Measurements from ENCODE around the gene THEM5.

Gene THEM5

DNA sequence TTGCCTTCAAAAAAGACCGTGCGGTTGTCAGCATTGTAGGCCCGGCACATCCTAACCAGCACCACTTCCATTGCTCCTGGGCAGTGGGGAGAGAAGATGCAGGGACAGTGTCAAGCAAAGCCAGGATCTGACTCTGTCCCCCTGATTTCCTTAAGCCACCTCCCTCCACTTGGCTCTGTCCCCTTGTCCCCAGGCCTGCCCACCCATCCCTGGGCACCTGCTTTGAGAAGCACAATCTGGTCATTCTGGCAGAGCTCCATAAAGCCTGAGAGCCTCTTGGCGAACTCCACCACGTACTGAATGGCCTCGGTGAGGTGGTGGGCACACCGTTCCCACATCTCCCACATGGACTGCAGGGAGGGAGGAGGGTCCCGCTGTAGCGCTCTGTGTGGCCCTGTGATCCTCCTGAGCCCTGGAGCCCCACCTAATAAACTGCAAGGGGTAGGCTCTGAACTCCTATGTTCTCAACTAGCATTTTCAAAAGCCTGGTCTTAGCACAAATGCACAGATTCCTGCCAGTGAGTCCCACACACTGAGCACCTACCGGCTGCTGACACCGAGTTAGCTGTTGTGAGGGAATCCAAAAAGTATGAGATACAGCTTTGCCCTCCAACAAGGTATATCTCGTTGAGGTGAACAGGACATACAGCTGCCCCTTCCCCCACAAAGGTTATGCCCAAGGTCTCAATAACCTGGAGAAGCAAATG lies 40.1 kb downstream of the THEM5 start:
- TF ChIP-seq, protein P1, sequence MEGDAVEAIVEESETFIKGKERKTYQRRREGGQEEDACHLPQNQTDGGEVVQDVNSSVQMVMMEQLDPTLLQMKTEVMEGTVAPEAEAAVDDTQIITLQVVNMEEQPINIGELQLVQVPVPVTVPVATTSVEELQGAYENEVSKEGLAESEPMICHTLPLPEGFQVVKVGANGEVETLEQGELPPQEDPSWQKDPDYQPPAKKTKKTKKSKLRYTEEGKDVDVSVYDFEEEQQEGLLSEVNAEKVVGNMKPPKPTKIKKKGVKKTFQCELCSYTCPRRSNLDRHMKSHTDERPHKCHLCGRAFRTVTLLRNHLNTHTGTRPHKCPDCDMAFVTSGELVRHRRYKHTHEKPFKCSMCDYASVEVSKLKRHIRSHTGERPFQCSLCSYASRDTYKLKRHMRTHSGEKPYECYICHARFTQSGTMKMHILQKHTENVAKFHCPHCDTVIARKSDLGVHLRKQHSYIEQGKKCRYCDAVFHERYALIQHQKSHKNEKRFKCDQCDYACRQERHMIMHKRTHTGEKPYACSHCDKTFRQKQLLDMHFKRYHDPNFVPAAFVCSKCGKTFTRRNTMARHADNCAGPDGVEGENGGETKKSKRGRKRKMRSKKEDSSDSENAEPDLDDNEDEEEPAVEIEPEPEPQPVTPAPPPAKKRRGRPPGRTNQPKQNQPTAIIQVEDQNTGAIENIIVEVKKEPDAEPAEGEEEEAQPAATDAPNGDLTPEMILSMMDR (conservative IDR thresholded peaks at IDR 0.05; ENCODE audit: low read depth): no peak
- no peak overlapping the region for H3K27ac ChIP-seq
- CTCF ChIA-PET: no interaction called here
- POLR2A ChIA-PET (ENCODE audit: low non-redundant PET): no interaction called here
- DNase-seq (ENCODE audit: low spot score): no peak

DNA sequence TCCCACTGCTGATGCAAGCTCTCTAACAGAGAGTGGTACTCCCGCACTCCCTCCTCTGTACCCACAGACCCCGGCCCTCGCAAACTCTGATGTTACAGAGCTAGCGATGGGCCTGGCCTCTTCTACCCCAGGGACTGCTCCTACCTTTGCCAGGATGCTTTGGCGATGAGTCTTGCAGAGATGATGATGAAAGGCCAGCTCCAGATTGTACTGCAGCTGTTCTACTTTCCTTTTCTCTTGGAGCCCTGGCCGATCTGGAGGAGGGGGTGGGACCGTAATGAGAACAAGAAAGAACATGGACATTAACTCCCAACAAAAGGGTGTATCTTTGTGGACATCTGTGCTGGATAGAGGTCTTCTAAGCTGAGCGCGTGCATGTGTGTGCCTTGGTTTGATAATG lies 42.3 kb downstream of the THEM5 start:
- CTCF ChIA-PET: no interaction called here
- no peak overlapping the region for H3K27ac ChIP-seq
- no peak for DNase-seq (ENCODE audit: low spot score)
- TF ChIP-seq, protein P1 (conservative IDR thresholded peaks at IDR 0.05; ENCODE audit: low read depth): no peak
- POLR2A ChIA-PET (ENCODE audit: low non-redundant PET): interaction anchor here (0.5 to 0.6 kb wide), 2 partner anchors 44 to 76 kb away, joined by 3 to 4 read pairs; no protein-coding TSS in a partner anchor

DNA sequence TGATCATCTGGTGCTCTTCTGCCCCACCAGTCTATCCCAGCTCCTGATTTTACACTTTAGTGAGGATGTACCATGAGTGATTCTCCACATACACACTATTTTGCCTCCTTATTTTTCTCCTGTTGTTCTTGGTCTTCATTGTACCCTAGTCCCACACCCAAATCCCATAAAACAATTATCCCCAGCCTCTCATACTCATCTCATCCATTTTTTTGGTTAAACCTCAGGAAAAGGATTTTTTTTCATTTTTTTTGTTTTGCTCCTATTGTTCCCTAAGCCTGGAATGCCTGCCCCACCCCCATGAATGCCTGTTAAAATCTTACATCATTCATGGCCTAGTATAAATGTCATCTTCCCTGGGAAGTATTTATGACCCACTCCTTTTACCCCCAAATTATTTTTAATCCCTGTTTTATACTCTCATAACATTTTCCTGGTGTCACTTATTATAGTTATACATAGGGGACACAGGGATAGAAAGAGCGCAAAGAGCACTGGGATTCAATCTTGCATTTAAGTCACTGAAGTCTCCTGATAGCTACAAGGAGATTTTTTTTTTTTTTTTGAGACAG lies 43.4 kb downstream of the THEM5 start:
- TF ChIP-seq, protein P1 (conservative IDR thresholded peaks at IDR 0.05; ENCODE audit: low read depth): no peak
- ChIA-PET POLR2A (ENCODE audit: low non-redundant PET) (no interaction called here), CTCF (no interaction called here)
- DNase-seq (ENCODE audit: low spot score): no peak
- H3K27ac ChIP-seq: no peak overlapping the region

DNA sequence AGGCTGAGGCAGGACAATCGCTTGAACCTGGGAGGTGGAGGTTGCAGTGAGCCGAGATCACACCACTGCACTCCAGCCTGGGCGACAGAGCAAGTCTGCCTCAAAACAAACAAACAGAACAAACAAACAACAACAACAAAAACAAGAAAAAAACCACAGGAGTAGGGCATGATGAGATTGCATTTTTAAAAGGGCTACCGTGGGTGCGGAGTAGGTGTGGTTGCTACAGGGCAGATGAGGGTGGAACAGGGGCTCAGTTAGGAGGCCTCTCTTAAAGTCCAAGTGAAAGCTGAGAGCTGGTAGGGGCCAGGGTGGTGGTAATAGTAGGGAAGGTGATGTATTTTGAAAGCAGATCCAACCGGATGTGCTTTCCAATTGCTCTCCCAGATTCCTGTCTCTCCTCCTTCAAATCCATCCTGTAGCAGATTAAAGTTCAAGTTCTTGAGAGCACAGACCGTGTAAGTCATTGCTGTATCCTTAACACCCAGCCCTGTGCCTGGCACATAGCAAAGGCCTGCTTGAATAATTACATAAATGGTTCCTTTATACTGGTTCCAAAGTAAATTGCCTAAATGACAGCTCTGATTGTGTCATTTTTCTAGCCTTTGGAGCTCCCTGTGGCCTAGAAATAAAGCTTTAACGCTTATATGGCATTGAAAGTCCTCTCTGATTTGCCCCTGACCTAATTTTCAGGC lies 44.1 kb downstream of the THEM5 start:
- ChIA-PET POLR2A (ENCODE audit: low non-redundant PET) (no interaction called here), CTCF (no interaction called here)
- no peak overlapping the region for H3K27ac ChIP-seq
- no peak for DNase-seq (ENCODE audit: low spot score)
- TF ChIP-seq, protein P1 (conservative IDR thresholded peaks at IDR 0.05; ENCODE audit: low read depth): no peak

DNA sequence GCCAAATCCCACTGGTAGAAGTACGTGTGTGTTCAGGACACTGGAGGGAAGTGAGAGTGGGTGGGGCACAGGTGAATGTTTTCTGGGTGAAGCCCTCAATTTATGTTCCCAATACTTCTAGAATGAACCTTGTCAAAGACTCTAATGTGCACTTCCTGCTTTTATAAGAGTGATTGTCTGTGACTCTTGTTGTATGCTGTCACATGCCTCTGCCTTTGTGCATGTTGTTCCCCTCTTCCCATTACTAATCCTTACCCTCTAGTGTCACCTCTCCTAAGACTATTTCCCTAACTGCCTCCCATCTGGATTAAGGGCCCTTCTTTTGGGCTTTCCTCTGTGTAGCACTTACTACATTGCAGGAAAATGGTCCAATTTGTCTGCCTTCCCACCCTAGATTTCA lies 45.7 kb downstream of the THEM5 start:
- TF ChIP-seq, protein P1 (conservative IDR thresholded peaks at IDR 0.05; ENCODE audit: low read depth): no peak
- no peak overlapping the region for H3K27ac ChIP-seq
- ChIA-PET POLR2A (ENCODE audit: low non-redundant PET) (no interaction called here), CTCF (no interaction called here)
- DNase-seq (ENCODE audit: low spot score): no peak

DNA sequence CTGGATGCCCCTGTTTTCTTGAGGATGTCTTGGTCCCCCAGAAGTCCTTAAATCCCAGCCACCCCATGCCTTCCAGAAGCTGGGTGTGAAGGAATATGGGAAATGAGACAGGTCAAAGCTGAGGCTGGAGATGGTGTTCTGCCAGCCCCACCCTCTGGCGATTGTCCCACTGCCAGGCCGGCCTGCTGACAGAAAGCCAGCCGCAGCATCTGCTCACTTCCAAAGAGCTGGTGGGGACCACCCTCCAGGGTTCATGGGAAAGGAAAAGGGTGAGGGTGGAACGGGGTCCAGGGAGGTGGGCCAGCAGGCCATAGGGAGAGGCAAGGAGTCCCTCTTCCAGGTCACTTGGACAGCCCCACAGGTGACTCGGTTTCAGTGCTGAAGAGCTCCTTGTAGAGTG lies 46.4 kb downstream of the THEM5 start:
- POLR2A ChIA-PET (ENCODE audit: low non-redundant PET): no interaction called here
- CTCF ChIA-PET: interaction anchor here (1.2 kb wide), 1 partner anchor 9 kb away, joined by 3 read pairs; no protein-coding TSS in a partner anchor
- DNase-seq (ENCODE audit: low spot score): no peak
- H3K27ac ChIP-seq: no peak overlapping the region
- TF ChIP-seq, protein P1 (conservative IDR thresholded peaks at IDR 0.05; ENCODE audit: low read depth): no peak
